Transverse colon (tissue), 3 donors: Measurements from ENCODE around the gene DBH.

ENCODE experiments used
- POLR2A ChIP-seq: fragments of 450-650 bp; IDR thresholded peaks from one replicate; pipeline ENCODE4 v1.6.1; 2016; ENCODE audit warnings: antibody characterized with exemption, mild to moderate bottlenecking, moderate library complexity
- TF ChIP-seq, protein P1 (sequence below), 5 experiments: fragments of 200-600 bp in 3 of 5; fragments of 450-650 bp in 2 of 5; sonication (generic) in 3 of 5; IDR thresholded peaks; 1 replicate in 2 of 5; 2 replicates in 3 of 5; pipeline ENCODE4 v1.5.1; 2016 to 2017; ENCODE audit warnings: antibody characterized with exemption in 5 of 5, inconsistent platforms in 3 of 5, mild to moderate bottlenecking in 2 of 5, moderate library complexity in 1 of 5

DNA sequence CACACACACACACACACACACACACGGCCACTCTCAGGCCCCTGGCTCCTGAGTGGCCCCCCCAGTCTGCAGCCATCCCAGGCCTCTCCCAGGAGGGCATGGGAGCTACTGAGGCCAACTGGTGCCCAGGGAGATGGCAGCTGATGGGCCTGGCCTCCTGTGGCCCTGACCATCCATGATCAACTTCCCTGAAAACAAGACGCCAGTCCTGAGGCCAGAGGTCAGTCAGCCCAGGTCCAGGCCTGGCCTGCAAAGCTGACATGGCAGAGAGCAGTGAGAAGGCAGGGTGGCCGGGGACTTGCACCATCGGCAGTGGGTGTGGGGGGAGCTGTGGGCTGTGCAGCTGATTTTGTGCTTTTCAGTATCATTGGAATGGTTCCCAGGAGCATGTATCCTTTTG is 55.0 kb downstream of the DBH start:
- TF ChIP-seq, protein P1, sequence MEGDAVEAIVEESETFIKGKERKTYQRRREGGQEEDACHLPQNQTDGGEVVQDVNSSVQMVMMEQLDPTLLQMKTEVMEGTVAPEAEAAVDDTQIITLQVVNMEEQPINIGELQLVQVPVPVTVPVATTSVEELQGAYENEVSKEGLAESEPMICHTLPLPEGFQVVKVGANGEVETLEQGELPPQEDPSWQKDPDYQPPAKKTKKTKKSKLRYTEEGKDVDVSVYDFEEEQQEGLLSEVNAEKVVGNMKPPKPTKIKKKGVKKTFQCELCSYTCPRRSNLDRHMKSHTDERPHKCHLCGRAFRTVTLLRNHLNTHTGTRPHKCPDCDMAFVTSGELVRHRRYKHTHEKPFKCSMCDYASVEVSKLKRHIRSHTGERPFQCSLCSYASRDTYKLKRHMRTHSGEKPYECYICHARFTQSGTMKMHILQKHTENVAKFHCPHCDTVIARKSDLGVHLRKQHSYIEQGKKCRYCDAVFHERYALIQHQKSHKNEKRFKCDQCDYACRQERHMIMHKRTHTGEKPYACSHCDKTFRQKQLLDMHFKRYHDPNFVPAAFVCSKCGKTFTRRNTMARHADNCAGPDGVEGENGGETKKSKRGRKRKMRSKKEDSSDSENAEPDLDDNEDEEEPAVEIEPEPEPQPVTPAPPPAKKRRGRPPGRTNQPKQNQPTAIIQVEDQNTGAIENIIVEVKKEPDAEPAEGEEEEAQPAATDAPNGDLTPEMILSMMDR (IDR thresholded peaks at IDR 0.05) = no peak
- TF ChIP-seq POLR2A = no peak
